Keratinocyte (primary cell): ENCODE measurements around the gene LRTM1. TPM values are rescaled to one million over a fixed set of nuclear protein-coding genes. Genes with fewer than 3 reads are reported as not detected.

Source experiments
- DNase-seq: peaks from one replicate; pipeline ENCODE4 v3.0.0-alpha.2; 2011; ENCODE audit warnings: low read depth, missing footprints, low spot score
- FAIRE-seq: peaks from 2 replicates; lab custom pipeline; 2011; peaks lifted over from hg19 to GRCh38; lab: Jason Lieb, UNC
- H2AFZ ChIP-seq: 2 replicates; pipeline ENCODE4 v1.6.0; 2012; ENCODE audit warnings: low read length, control low read depth, inconsistent platforms; ENCODE audit not compliant: control insufficient read depth
- H3K27ac ChIP-seq: 2 replicates; pipeline ENCODE4 v1.5.1; 2011; ENCODE audit warnings: low read length; ENCODE audit not compliant: control insufficient read depth, insufficient read depth
- H3K27me3 ChIP-seq: 3 replicates; pipeline ENCODE4 v1.6.0; 2011; ENCODE audit warnings: low read length; ENCODE audit not compliant: control insufficient read depth, insufficient read depth; ENCODE audit errors: extremely low read depth
- H3K36me3 ChIP-seq, 2 experiments: 2 replicates in 1 of 2; 3 replicates in 1 of 2; pipeline ENCODE4 v1.5.1; 2011; ENCODE audit warnings: low read length in 2 of 2, mild to moderate bottlenecking in 1 of 2; ENCODE audit not compliant: control insufficient read depth in 2 of 2, insufficient read depth in 2 of 2; ENCODE audit errors: extremely low read depth in 1 of 2
- H3K4me1 ChIP-seq: 3 replicates; pipeline ENCODE4 v1.5.1; 2011; ENCODE audit warnings: low read length; ENCODE audit not compliant: control insufficient read depth, insufficient read depth; ENCODE audit errors: extremely low read depth
- H3K4me2 ChIP-seq: 3 replicates; pipeline ENCODE4 v1.6.0; 2011; ENCODE audit warnings: low read depth, low read length; ENCODE audit not compliant: control insufficient read depth, insufficient read depth; ENCODE audit errors: extremely low read depth
- H3K4me3 ChIP-seq, 3 experiments: fragments of 200-600 bp in 1 of 3; sonication (generic) in 1 of 3; 2 replicates in 2 of 3; 3 replicates in 1 of 3; pipeline ENCODE4 v1.5.1; 2011 to 2016; ENCODE audit warnings: low read length in 3 of 3, mild to moderate bottlenecking in 3 of 3, control low read depth in 2 of 3, inconsistent platforms in 1 of 3, low read depth in 1 of 3, mixed read lengths in 1 of 3, mixed run types in 1 of 3, moderate library complexity in 1 of 3; ENCODE audit not compliant: control insufficient read depth in 2 of 3, insufficient read depth in 2 of 3; ENCODE audit errors: extremely low read depth in 1 of 3
- H3K79me2 ChIP-seq: 2 replicates; pipeline ENCODE4 v1.6.0; 2012; ENCODE audit warnings: low read length; ENCODE audit not compliant: control insufficient read depth, insufficient read depth
- H3K9ac ChIP-seq: 3 replicates; pipeline ENCODE4 v1.6.0; 2011; ENCODE audit warnings: low read length; ENCODE audit not compliant: control insufficient read depth, insufficient read depth; ENCODE audit errors: extremely low read depth
- H3K9me1 ChIP-seq: 3 replicates; pipeline ENCODE4 v1.6.0; 2011; ENCODE audit warnings: low read length; ENCODE audit not compliant: control insufficient read depth, insufficient read depth; ENCODE audit errors: extremely low read depth
- H3K9me3 ChIP-seq: 2 replicates; pipeline ENCODE4 v1.5.1; 2012; ENCODE audit warnings: low read depth, low read length; ENCODE audit not compliant: control insufficient read depth
- H4K20me1 ChIP-seq: 3 replicates; pipeline ENCODE4 v1.6.0; 2011; ENCODE audit warnings: low read length; ENCODE audit not compliant: control insufficient read depth, insufficient read depth; ENCODE audit errors: extremely low read depth
- EZH2 ChIP-seq: IDR thresholded peaks from one replicate; pipeline ENCODE4 v1.6.1; 2012; ENCODE audit warnings: inconsistent platforms, mild to moderate bottlenecking, low read length, moderate library complexity
- dilution Hi-C: fragments of 300-500 bp; cut with MboI; formaldehyde crosslinking; loops from one replicate; pipeline ENCODE4 v1.7.0; 2020; ENCODE audit warnings: low sequenced_read_pairs; ENCODE audit not compliant: extremely low pct_ligation_motif_present
- polyA plus RNA-seq, 5 experiments: library from polyadenylated mRNA; depleted of rRNA in 3 of 5; stranded (reverse) in 3 of 5; stranded (forward) in 1 of 5; unstranded in 1 of 5; fragments of >200 nt; gene quantifications; 1 replicate in 1 of 5; 2 replicates in 3 of 5; 3 replicates in 1 of 5; pipeline versions ENCODE4 v1.2.1 to v1.2.3, GENCODE V29; 2011 to 2012; ENCODE audit warnings: missing spikeins in 2 of 5, low read depth in 1 of 5, low replicate concordance in 1 of 5
- TF ChIP-seq, protein P1 (sequence below), 3 experiments: IDR thresholded peaks in 1 of 3; conservative IDR thresholded peaks in 1 of 3; optimal IDR thresholded peaks in 1 of 3; 2 replicates in 2 of 3; 3 replicates in 1 of 3; pipeline versions ENCODE3 to v1.5.1; 2011; ENCODE audit warnings: low read length in 3 of 3, mild to moderate bottlenecking in 3 of 3, moderate library complexity in 2 of 3, control low read depth in 1 of 3, inconsistent platforms in 1 of 3; ENCODE audit not compliant: insufficient read depth in 2 of 3; ENCODE audit errors: extremely low read depth in 1 of 3

LRTM1 gene
- polyA plus RNA-seq, 1 donor (not counting 4 experiments of a cell fraction or from before 2014, with no cell fraction given), result not detected

- no peak for TF ChIP-seq EZH2
- TF ChIP-seq, protein P1, sequence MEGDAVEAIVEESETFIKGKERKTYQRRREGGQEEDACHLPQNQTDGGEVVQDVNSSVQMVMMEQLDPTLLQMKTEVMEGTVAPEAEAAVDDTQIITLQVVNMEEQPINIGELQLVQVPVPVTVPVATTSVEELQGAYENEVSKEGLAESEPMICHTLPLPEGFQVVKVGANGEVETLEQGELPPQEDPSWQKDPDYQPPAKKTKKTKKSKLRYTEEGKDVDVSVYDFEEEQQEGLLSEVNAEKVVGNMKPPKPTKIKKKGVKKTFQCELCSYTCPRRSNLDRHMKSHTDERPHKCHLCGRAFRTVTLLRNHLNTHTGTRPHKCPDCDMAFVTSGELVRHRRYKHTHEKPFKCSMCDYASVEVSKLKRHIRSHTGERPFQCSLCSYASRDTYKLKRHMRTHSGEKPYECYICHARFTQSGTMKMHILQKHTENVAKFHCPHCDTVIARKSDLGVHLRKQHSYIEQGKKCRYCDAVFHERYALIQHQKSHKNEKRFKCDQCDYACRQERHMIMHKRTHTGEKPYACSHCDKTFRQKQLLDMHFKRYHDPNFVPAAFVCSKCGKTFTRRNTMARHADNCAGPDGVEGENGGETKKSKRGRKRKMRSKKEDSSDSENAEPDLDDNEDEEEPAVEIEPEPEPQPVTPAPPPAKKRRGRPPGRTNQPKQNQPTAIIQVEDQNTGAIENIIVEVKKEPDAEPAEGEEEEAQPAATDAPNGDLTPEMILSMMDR (optimal IDR thresholded peaks at IDR 0.05 in 1 of 3, IDR thresholded peaks at IDR 0.05 in 1 of 3, conservative IDR thresholded peaks at IDR 0.05 in 1 of 3; ENCODE audit: extremely low read depth in 1 of 3, insufficient read depth in 2 of 3, low read length in 3 of 3), result no peak
- Histone ChIP-seq H3K4me3 (no peak overlapping the region), H3K9me3 (no peaks in the 10 kb centered on the region), H3K36me3 (no peaks in the 10 kb centered on the region), H3K27ac (no peak overlapping the region), H3K79me2 (no peaks in the 10 kb centered on the region), H3K27me3 (peaks cover 3% of the 10 kb centered on the region), H3K9me1 (no peaks in the 10 kb centered on the region), H3K4me1 (peaks cover 20% of the 10 kb centered on the region), H3K4me2 (no peak overlapping the region), H4K20me1 (peaks cover 3% of the 10 kb centered on the region), H2AFZ (no peak overlapping the region), H3K9ac (no peak overlapping the region)
- dilution Hi-C loops, result no loop called here
- FAIRE-seq (peak; percentile 17), DNase-seq (no peak)
Measured at GRCh38 chr3:54889731-54890130, 38.1 kb downstream of the LRTM1 start.

DNA sequence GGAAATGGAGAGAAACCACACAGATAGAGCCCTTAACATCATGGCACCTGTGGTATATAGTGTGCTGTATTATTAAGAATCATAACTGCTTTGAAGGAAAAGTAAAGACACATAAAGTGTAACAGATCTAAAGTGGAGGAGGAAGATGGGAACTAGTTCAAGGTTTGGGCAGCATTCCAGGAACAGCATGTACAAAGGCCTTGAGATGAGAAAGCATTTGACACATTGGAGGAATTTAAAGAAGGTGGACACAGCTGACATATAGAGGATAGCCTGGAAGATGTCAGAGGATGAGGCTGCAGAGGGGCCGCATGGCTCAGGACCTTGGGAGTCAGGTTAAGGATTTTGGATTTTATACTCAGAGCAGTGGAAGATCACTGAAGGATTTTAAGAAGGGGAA lies 39.0 kb downstream of the LRTM1 start:
- H3K4me1 ChIP-seq, result peaks cover 20% of the 10 kb centered on the region
- H3K9me1 ChIP-seq, result no peaks in the 10 kb centered on the region
- FAIRE-seq, result no peak
- H3K4me2 ChIP-seq, result no peak overlapping the region
- H3K27ac ChIP-seq, result no peak overlapping the region
- H3K79me2 ChIP-seq, result no peaks in the 10 kb centered on the region
- no peak overlapping the region for H3K4me3 ChIP-seq
- H3K9ac ChIP-seq, result no peak overlapping the region
- no peaks in the 10 kb centered on the region for H3K9me3 ChIP-seq
- H2AFZ ChIP-seq, result no peak overlapping the region
- dilution Hi-C loops, result no loop called here
- DNase-seq, result no peak
- peaks cover 3% of the 10 kb centered on the region for H4K20me1 ChIP-seq
- TF ChIP-seq, protein P1 (optimal IDR thresholded peaks at IDR 0.05 in 1 of 3, IDR thresholded peaks at IDR 0.05 in 1 of 3, conservative IDR thresholded peaks at IDR 0.05 in 1 of 3; ENCODE audit: extremely low read depth in 1 of 3, insufficient read depth in 2 of 3, low read length in 3 of 3), result no peak
- no peak for TF ChIP-seq EZH2
- H3K36me3 ChIP-seq, result no peaks in the 10 kb centered on the region
- peaks cover 3% of the 10 kb centered on the region for H3K27me3 ChIP-seq
